ENCODE data around the gene CCDC27.

DNA sequence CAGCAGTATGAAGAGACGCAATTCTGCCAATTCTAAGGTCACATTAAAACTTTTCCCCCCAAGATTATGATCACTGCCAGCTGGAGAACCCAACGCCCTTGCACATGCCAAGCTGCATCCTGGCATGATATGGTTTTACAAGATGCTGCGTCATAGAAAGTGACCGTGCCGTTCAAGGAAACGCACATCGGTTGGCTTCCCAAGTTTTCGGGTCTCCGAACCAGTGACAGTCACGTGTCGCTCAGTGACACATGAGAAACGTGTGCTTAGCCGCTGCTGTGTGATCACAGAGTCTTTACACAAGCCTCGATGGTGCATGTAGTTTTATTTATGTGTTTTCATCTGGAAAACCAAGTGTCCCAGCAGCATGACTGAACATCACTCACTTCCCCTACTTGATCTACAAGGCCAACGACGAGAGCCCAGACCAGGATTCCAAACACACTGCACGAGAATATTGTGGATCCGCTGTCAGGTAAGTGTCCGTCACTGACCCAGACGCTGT lies 27.7 kb downstream of the CCDC27 start:
- TF ChIP-seq, protein P1, sequence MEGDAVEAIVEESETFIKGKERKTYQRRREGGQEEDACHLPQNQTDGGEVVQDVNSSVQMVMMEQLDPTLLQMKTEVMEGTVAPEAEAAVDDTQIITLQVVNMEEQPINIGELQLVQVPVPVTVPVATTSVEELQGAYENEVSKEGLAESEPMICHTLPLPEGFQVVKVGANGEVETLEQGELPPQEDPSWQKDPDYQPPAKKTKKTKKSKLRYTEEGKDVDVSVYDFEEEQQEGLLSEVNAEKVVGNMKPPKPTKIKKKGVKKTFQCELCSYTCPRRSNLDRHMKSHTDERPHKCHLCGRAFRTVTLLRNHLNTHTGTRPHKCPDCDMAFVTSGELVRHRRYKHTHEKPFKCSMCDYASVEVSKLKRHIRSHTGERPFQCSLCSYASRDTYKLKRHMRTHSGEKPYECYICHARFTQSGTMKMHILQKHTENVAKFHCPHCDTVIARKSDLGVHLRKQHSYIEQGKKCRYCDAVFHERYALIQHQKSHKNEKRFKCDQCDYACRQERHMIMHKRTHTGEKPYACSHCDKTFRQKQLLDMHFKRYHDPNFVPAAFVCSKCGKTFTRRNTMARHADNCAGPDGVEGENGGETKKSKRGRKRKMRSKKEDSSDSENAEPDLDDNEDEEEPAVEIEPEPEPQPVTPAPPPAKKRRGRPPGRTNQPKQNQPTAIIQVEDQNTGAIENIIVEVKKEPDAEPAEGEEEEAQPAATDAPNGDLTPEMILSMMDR (IDR thresholded peaks at IDR 0.05 in 2 of 3, conservative IDR thresholded peaks at IDR 0.05 in 1 of 3; ENCODE audit: borderline replicate concordance in 1 of 3, insufficient read depth in 1 of 3, low read depth in 2 of 3, low read length in 2 of 3), result no peak
- TF ChIP-seq YY1 (IDR thresholded peaks at IDR 0.05; ENCODE audit: extremely low read depth, insufficient replicate concordance, low read depth, low read length) (no peak), ZNF274 (IDR thresholded peaks at IDR 0.05; ENCODE audit: low read depth, low read length) (no peak), EGR1 (IDR thresholded peaks at IDR 0.05; ENCODE audit: low read depth) (no peak)

Data from HCT116 (cell line).